Muscle of leg (tissue), 16 donors: ENCODE measurements around the gene COPG2. TPM values are rescaled to one million over a fixed set of nuclear protein-coding genes. Genes with fewer than 3 reads are reported as not detected.

Experiments
- DNase-seq: peaks from one replicate; pipeline ENCODE4 v3.0.0; 2013
- H3K27ac ChIP-seq: one replicate; pipeline ENCODE4 v1.5.1; 2013; ENCODE audit warnings: mild to moderate bottlenecking, low read length, control low read depth
- H3K27me3 ChIP-seq: one replicate; pipeline ENCODE4 v1.6.1; 2013; ENCODE audit warnings: low read length; ENCODE audit not compliant: control insufficient read depth, insufficient read depth
- H3K36me3 ChIP-seq: one replicate; pipeline ENCODE4 v1.6.1; 2013; ENCODE audit warnings: low read length; ENCODE audit not compliant: control insufficient read depth, insufficient read depth
- H3K4me1 ChIP-seq: one replicate; pipeline ENCODE4 v1.6.1; 2013; ENCODE audit warnings: low read length; ENCODE audit not compliant: control insufficient read depth, insufficient read depth
- H3K4me3 ChIP-seq: one replicate; pipeline ENCODE4 v1.5.1; 2013; ENCODE audit warnings: low read length, control low read depth
- H3K9me3 ChIP-seq: replicated peaks from 2 replicates; pipeline ENCODE4 v1.6.1; 2013; ENCODE audit warnings: low read depth, low read length; ENCODE audit not compliant: control insufficient read depth
- WGBS: methylation state at CpG from one replicate; pipeline ENCODE4 v1.1.5; 2013; ENCODE audit warnings: missing lambda C conversion rate; ENCODE audit not compliant: insufficient coverage; 5-methylcytosine and 5-hydroxymethylcytosine counted together
- long read RNA-seq, 11 donors: transcript quantifications; one replicate each; lab custom pipeline, GENCODE V29; 2026
- polyA plus RNA-seq, 8 donors: library from polyadenylated mRNA; unstranded; fragments of 120-200 nt; gene quantifications; one replicate each; pipeline versions ENCODE4 v1.2.1 to v1.2.3, GENCODE V29; 2013; ENCODE audit warnings: inconsistent platforms in 1 of 8, low replicate concordance in 1 of 8; ENCODE audit not compliant: insufficient read length in 8 of 8, insufficient read depth in 1 of 8
- total RNA-seq: library from RNA; stranded (reverse); fragments of 120-200 nt; gene quantifications from one replicate; pipeline ENCODE4 v1.2.4, GENCODE V29; 2013

Gene COPG2, protein sequence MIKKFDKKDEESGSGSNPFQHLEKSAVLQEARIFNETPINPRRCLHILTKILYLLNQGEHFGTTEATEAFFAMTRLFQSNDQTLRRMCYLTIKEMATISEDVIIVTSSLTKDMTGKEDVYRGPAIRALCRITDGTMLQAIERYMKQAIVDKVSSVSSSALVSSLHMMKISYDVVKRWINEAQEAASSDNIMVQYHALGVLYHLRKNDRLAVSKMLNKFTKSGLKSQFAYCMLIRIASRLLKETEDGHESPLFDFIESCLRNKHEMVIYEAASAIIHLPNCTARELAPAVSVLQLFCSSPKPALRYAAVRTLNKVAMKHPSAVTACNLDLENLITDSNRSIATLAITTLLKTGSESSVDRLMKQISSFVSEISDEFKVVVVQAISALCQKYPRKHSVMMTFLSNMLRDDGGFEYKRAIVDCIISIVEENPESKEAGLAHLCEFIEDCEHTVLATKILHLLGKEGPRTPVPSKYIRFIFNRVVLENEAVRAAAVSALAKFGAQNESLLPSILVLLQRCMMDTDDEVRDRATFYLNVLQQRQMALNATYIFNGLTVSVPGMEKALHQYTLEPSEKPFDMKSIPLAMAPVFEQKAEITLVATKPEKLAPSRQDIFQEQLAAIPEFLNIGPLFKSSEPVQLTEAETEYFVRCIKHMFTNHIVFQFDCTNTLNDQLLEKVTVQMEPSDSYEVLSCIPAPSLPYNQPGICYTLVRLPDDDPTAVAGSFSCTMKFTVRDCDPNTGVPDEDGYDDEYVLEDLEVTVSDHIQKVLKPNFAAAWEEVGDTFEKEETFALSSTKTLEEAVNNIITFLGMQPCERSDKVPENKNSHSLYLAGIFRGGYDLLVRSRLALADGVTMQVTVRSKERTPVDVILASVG
- total RNA-seq (32.7 TPM), polyA plus RNA-seq (10 to 100 TPM; 34.0 to 42.4 (median 36.4) TPM)
- long read RNA-seq, donor 1, transcript COPG2-202 (24 exons, 3,134 nt), result major isoform, 6 of 28 reads
- long read RNA-seq, donor 1, partial matches to known transcripts, result 18 of 28 reads
- long read RNA-seq, donor 1, other reads (novel, unspliced or antisense), result 0 of 28 reads
- long read RNA-seq, donor 2, partial matches to known transcripts, result 0 of 2 reads
- long read RNA-seq, donor 2, other reads (novel, unspliced or antisense), result 0 of 2 reads
- long read RNA-seq, donor 3, transcript COPG2-201 (20 exons, 3,073 nt), result major isoform, 8 of 45 reads
- long read RNA-seq, donor 3, transcript COPG2-202 (24 exons, 3,134 nt), result major isoform, 8 of 45 reads
- long read RNA-seq, donor 3, partial matches to known transcripts, result 29 of 45 reads
- long read RNA-seq, donor 3, other reads (novel, unspliced or antisense), result 0 of 45 reads
- long read RNA-seq, donor 4, result 0 reads
- long read RNA-seq, donor 5, transcript COPG2-202 (24 exons, 3,134 nt), result major isoform, 7 of 9 reads
- long read RNA-seq, donor 5, partial matches to known transcripts, result 0 of 9 reads
- long read RNA-seq, donor 5, other reads (novel, unspliced or antisense), result 0 of 9 reads
- long read RNA-seq, donor 6, transcript COPG2-202 (24 exons, 3,134 nt), result major isoform, 5 of 30 reads
- long read RNA-seq, donor 6, partial matches to known transcripts, result 21 of 30 reads
- long read RNA-seq, donor 6, other reads (novel, unspliced or antisense), result 0 of 30 reads
- long read RNA-seq, donor 7, partial matches to known transcripts, result 0 of 5 reads
- long read RNA-seq, donor 7, other reads (novel, unspliced or antisense), result 0 of 5 reads
- long read RNA-seq, donor 8, partial matches to known transcripts, result 0 of 5 reads
- long read RNA-seq, donor 8, other reads (novel, unspliced or antisense), result 0 of 5 reads
- long read RNA-seq, donor 9, partial matches to known transcripts, result 0 of 2 reads
- long read RNA-seq, donor 9, other reads (novel, unspliced or antisense), result 0 of 2 reads
- long read RNA-seq, donor 10, transcript COPG2-201 (20 exons, 3,073 nt), result minor isoform, 5 of 15 reads
- long read RNA-seq, donor 10, transcript COPG2-202 (24 exons, 3,134 nt), result major isoform, 10 of 15 reads
- long read RNA-seq, donor 10, partial matches to known transcripts, result 0 of 15 reads
- long read RNA-seq, donor 10, other reads (novel, unspliced or antisense), result 0 of 15 reads
- long read RNA-seq, donor 11, partial matches to known transcripts, result 8 of 11 reads
- long read RNA-seq, donor 11, other reads (novel, unspliced or antisense), result 0 of 11 reads

DNA sequence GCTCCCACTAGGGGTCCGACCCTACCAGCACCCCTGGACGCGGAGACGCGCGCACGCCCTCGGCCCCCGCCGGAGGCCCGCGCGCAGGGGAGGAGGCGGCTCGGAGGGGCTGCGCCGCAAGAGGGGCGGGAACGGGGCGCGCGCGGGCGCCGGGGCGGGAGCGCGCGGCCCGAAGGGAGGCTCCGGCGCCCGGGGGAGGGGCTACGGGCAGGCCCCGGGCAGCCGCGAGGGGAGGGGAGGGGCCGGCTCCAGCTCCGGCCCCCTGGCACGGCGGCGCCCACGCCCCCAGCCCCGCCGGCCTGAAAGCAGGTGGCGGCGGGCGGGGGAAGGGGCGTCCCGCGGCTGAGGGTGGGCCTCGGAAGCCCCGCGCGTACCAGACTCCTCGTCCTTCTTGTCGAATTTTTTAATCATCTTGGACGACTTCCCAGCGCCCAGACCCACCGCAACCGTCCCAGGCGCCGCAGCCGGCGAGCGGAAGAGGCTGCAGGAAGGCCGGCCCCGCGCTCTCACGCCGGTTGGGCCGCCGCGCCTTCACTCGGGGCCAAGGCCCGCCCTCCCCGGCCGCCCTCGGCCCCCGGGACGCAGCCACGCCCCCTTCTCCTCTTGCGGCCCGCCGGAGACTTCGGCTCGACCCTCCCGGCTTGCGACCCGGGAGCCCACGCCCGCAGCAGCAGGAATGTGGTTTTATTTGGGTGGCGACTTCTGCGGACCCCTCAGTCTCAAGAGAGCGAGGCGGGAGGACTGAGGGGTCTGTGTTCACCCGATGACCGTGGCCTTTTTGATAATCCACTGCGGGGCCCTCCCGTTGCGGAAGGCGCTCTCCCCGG is at the start of gene COPG2:
Gene COPG2 (minus strand): TSS at position 491 of the 827 bp plus-strand sequence. CDS start 80 bp downstream, at position 411.
- H3K27ac ChIP-seq, result peak within 1 kb of the TSS; percentile 92
- no peaks in the 10 kb centered on the region for H3K36me3 ChIP-seq
- H3K4me1 ChIP-seq, result peaks cover 6% of the 10 kb centered on the region
- peak; percentile 96 for DNase-seq
- H3K27me3 ChIP-seq, result no peaks in the 10 kb centered on the region
- H3K9me3 ChIP-seq, result no peaks in the 10 kb centered on the region
- H3K4me3 ChIP-seq, result peak within 1 kb of the TSS; percentile 76
- WGBS, result under 1% methylated on average over 96 of the region's 103 CpGs

DNA sequence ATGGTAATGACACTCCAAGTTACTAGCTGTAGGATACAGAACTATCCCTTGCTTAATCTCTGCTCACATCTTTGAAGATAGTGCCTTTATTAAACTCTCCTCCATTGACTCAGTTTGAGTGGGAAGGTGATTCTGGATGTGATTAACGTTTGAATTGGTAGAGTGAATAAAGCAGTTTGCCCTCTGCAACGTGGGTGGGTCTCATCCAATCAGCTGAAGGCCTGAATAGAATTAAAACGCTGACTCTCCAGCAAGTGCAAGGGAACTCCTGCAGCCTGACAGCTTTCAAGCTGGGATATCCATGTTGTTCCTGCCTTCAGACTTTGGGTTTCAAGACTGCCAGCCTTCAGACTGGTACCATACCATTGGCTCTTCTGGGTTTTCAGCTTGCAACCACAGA is 43.9 kb upstream of the COPG2 start:
- no peaks in the 10 kb centered on the region for H3K27me3 ChIP-seq
- H3K36me3 ChIP-seq, result no peaks in the 10 kb centered on the region
- H3K27ac ChIP-seq, result no peak overlapping the region
- WGBS, result 41% methylated on average over 2 of the region's 3 CpGs
- no peak overlapping the region for H3K4me3 ChIP-seq
- no peaks in the 10 kb centered on the region for H3K9me3 ChIP-seq
- no peak for DNase-seq
- H3K4me1 ChIP-seq, result no peaks in the 10 kb centered on the region

DNA sequence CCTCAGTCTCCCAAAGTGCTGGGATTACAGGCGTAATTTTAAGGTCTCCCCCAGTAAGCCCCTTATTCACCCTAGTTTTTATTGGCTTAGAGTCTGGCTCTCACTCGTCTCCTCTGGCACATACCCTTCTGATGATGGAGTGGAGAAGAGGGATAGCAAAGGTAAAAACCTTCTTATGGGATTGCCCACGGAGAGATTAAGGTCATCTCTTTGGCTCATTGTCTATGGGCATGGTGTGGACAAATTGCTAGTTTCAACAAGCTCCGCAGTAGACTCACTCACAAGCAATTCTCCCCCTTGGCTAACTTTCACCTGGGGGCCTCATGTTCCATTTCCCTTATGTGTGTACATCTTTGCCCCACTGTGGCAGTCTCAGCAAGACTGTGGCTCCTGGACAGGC is 40.2 kb upstream of the COPG2 start:
- 100% methylated on average over 1 of the region's 4 CpGs for WGBS
- Histone ChIP-seq H3K27ac (no peak overlapping the region), H3K9me3 (peaks cover 4% of the 10 kb centered on the region), H3K36me3 (no peaks in the 10 kb centered on the region), H3K4me1 (no peaks in the 10 kb centered on the region), H3K27me3 (no peaks in the 10 kb centered on the region), H3K4me3 (no peak overlapping the region)
- no peak for DNase-seq

DNA sequence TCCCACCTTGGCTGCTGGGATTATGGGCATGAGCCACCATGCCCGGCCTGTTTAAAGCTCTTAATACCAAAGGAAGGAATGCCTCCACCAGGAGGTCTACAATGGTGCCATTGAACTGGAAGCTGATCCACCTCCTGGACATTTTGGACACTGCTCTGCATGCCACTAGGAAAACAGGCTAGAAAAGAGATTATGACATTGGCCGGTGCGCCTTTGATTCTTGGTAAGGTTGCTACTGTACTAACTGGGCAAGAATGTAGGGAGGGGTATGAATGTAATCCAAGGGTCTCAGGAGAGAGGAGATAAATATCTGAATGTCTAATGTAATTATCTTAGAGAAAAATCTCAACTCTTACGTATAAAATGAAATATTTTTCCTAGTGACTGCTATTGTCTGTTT is 39.5 kb upstream of the COPG2 start:
- no peak overlapping the region for H3K4me3 ChIP-seq
- no peaks in the 10 kb centered on the region for H3K27me3 ChIP-seq
- no peak for DNase-seq
- no peaks in the 10 kb centered on the region for H3K36me3 ChIP-seq
- H3K9me3 ChIP-seq, result peaks cover 4% of the 10 kb centered on the region
- H3K27ac ChIP-seq, result no peak overlapping the region
- no peaks in the 10 kb centered on the region for H3K4me1 ChIP-seq
- WGBS, result 67% methylated on average over 1 of the region's 4 CpGs

DNA sequence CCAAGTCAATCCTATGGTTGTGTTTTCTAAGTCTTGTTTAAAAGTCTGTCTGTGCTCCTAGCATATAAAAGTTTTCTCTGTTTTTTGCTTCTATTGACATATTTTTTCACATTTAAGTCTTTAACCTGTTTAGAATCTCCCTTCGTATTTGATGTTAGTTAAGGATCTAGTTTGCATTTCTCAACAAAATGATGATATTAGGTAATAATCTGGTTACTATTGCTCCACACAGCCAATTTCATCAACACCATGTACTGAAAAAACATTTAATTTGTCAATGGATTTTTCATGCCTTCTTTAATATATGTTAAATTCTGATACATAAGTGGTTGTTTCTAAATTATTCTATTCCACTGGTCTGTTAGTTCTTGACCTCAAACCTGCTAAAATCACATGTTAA is 35.3 kb upstream of the COPG2 start:
- no peak overlapping the region for H3K4me3 ChIP-seq
- H3K27me3 ChIP-seq, result no peaks in the 10 kb centered on the region
- peaks cover 4% of the 10 kb centered on the region for H3K9me3 ChIP-seq
- H3K27ac ChIP-seq, result no peak overlapping the region
- WGBS, result no CpG with 5 or more reads among the region's 1 CpG
- H3K36me3 ChIP-seq, result no peaks in the 10 kb centered on the region
- DNase-seq, result no peak
- no peaks in the 10 kb centered on the region for H3K4me1 ChIP-seq

DNA sequence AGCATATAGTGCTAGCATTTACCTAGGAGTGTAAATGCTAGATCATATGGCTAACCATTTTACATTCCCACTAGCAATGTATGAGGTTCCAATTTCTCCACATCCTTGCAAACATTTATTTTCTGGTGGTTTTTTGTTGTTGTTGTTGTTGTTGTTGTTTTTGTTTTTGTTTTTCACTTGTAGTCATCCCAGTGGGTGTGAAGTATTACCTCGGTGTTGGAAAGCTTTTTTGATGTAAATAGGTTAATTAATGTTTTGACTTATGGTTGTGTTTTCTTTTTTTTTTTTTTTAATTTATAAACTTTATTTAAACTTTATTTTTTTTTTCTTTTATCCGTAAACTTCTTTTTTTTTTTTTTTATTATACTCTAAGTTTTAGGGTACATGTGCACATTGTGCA is 33.1 kb upstream of the COPG2 start:
- Histone ChIP-seq H3K27me3 (no peaks in the 10 kb centered on the region), H3K36me3 (no peaks in the 10 kb centered on the region), H3K9me3 (peaks cover 2% of the 10 kb centered on the region), H3K4me3 (no peak overlapping the region), H3K4me1 (no peaks in the 10 kb centered on the region), H3K27ac (no peak overlapping the region)
- WGBS, result no CpG with 5 or more reads among the region's 2 CpGs
- no peak for DNase-seq

DNA sequence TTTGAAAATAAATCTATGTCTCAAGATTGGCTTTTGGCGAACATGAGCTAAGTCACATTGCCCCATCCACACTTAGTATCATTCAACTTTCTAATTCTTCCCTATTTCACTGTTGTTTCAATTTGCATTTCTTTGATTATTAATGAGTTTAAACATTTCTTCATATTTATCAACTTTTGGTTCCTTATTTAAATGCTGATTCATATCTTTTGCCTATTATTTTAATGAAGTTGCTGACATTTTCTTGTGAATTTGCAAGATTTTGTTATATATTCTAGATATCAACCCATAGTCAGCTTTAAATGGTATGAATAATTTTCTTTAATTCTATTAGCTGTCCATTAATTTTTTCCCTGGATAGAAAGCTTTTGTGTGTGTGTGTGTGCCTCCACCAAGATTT is 32.2 kb upstream of the COPG2 start:
- Histone ChIP-seq H3K9me3 (no peaks in the 10 kb centered on the region), H3K36me3 (no peaks in the 10 kb centered on the region)
- WGBS, result no CpG with 5 or more reads among the region's 1 CpG

DNA sequence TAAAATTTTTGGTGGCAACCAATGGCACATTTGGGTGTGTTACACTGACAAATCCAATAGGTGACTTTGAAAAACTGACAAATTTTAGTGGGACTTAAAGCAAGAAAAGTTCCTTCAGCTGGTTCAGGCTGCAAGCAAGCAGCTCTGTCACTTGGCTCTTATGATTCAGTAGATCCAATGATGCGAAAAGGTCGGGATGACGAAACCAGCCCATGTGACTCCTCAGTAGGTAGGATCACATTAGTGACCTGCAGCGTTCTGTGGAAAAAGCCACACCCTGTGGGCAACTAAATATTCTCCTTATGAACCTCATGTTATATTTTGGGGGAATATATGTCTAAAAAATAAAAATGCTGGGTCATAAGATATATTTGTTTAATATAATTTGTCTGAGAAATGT is 31.1 kb upstream of the COPG2 start:
- Histone ChIP-seq H3K27ac (no peak overlapping the region), H3K4me3 (no peak overlapping the region), H3K27me3 (no peaks in the 10 kb centered on the region), H3K9me3 (no peaks in the 10 kb centered on the region), H3K4me1 (no peaks in the 10 kb centered on the region), H3K36me3 (no peaks in the 10 kb centered on the region)
- 42% methylated on average over 2 of the region's 4 CpGs for WGBS
- no peak for DNase-seq

More for the DNA sequence above, 32.2 kb upstream of the COPG2 start:
- DNase-seq, result no peak
- no peak overlapping the region for H3K27ac ChIP-seq
- H3K4me1 ChIP-seq, result no peaks in the 10 kb centered on the region
- H3K27me3 ChIP-seq, result no peaks in the 10 kb centered on the region
- no peak overlapping the region for H3K4me3 ChIP-seq
